ENCODE results near the gene CSNK1A1L. TPM values are rescaled to one million over a fixed set of nuclear protein-coding genes. Genes with fewer than 3 reads are reported as not detected.

The CSNK1A1L gene
- total RNA-seq, 1 experiment from 2014 or later, result not detected

DNA sequence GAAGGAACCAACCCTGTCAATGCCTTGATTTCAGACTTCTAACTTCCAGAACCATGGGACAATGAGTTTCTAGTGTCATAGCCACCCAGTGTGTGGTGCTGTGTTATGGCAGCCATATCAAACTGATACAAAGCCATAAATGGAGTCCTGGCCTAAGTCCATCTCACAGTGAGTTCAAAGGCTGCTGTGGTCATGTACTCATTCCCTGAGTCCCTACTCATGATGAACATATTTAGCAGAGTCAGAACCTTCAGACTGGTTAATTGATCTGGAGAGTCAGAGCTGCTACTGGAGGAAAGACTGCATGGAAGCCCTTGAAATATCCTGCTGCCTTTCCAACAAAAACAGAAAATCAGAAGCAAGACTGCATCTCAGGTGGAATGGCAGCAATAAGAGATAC lies 39.2 kb upstream of the CSNK1A1L start (continued):
- no peak for TF ChIP-seq ZNF274 (IDR thresholded peaks at IDR 0.05; ENCODE audit: low read depth, low read length)
- TF ChIP-seq ELF1 (IDR thresholded peaks at IDR 0.05; ENCODE audit: borderline replicate concordance, low read depth), result no peak
- TF ChIP-seq EZH2 (IDR thresholded peaks at IDR 0.05), result no peak
- TF ChIP-seq RAD21 (IDR thresholded peaks at IDR 0.05; ENCODE audit: low read depth), result no peak
- no peak for TF ChIP-seq ZFX (IDR thresholded peaks at IDR 0.05)
- TF ChIP-seq SP1 (IDR thresholded peaks at IDR 0.05; ENCODE audit: low read depth), result no peak
- TF ChIP-seq SIN3A (IDR thresholded peaks at IDR 0.05; ENCODE audit: low read depth), result no peak
- TF ChIP-seq, protein P1, sequence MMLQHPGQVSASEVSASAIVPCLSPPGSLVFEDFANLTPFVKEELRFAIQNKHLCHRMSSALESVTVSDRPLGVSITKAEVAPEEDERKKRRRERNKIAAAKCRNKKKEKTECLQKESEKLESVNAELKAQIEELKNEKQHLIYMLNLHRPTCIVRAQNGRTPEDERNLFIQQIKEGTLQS (IDR thresholded peaks at IDR 0.05), result no peak
- TF ChIP-seq YY1 (IDR thresholded peaks at IDR 0.05; ENCODE audit: extremely low read depth, insufficient replicate concordance, low read depth, low read length), result no peak

DNA sequence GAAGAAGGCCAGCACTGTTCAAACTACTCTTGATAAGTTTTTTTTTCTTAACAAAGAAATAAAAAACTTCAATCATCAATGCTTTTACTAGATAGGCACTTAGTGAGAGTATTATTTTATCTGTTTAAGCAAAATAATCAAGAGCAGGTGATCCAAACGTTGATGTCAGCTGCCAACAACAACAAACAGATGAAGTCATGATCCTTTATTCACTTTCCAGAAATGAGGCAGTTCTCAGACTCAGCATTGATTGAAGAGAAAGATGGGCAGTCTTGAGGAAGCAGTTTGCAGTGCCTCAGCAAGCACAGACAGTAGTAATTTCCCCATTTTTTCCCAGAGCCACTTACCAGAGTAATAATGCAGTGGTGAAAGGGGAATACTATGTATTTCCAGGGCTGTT lies 38.4 kb upstream of the CSNK1A1L start:
- no peak overlapping the region for H3K27ac ChIP-seq (ENCODE audit: low read depth, low read length)
- no peaks in the 10 kb centered on the region for H4K20me1 ChIP-seq (ENCODE audit: insufficient read depth)
- ChIA-PET POLR2A (no interaction called here), CTCF (no interaction called here), RAD21 (ENCODE audit: low non-redundant PET in 1 of 2, low total read pairs in 2 of 2, uncharacterized antibody in 2 of 2, unreplicated experiment in 2 of 2) (no interaction called here)
- no peaks in the 10 kb centered on the region for H3K9me3 ChIP-seq (ENCODE audit: control insufficient read depth in 1 of 2, insufficient read depth in 1 of 2, low read depth in 1 of 2, low read length in 2 of 2)
- H3K79me2 ChIP-seq (ENCODE audit: insufficient read depth, low read length), result no peaks in the 10 kb centered on the region
- H2AFZ ChIP-seq (ENCODE audit: low read depth, low read length, poor library complexity, severe bottlenecking), result no peak overlapping the region
- H3K36me3 ChIP-seq (ENCODE audit: control insufficient read depth in 1 of 2, insufficient read depth in 2 of 2, low read length in 2 of 2), result no peaks in the 10 kb centered on the region
- no peak overlapping the region for H3K9ac ChIP-seq (ENCODE audit: low read length)
- no peak for ATAC-seq
- BruUV-seq (replicated peaks), result no TSS peak
- no peak overlapping the region for H3K4me3 ChIP-seq (replicated peaks in 1 of 2; ENCODE audit: low read depth in 1 of 2, low read length in 2 of 2)
- H3K9me2 ChIP-seq (ENCODE audit: insufficient read depth), result no peaks in the 10 kb centered on the region
- H3K4me1 ChIP-seq (ENCODE audit: control insufficient read depth in 1 of 2, insufficient read depth in 2 of 2, low read length in 2 of 2), result no peaks in the 10 kb centered on the region
- no peaks in the 10 kb centered on the region for H3K27me3 ChIP-seq (ENCODE audit: insufficient read depth, low read length)
- no peak overlapping the region for H3K4me2 ChIP-seq (ENCODE audit: low read length)
- intact Hi-C loops (cut with micrococcal nuclease), result no loop called here
- DNase-seq (ENCODE audit: low read depth, low spot score), result no peak
- TF ChIP-seq, protein P2, sequence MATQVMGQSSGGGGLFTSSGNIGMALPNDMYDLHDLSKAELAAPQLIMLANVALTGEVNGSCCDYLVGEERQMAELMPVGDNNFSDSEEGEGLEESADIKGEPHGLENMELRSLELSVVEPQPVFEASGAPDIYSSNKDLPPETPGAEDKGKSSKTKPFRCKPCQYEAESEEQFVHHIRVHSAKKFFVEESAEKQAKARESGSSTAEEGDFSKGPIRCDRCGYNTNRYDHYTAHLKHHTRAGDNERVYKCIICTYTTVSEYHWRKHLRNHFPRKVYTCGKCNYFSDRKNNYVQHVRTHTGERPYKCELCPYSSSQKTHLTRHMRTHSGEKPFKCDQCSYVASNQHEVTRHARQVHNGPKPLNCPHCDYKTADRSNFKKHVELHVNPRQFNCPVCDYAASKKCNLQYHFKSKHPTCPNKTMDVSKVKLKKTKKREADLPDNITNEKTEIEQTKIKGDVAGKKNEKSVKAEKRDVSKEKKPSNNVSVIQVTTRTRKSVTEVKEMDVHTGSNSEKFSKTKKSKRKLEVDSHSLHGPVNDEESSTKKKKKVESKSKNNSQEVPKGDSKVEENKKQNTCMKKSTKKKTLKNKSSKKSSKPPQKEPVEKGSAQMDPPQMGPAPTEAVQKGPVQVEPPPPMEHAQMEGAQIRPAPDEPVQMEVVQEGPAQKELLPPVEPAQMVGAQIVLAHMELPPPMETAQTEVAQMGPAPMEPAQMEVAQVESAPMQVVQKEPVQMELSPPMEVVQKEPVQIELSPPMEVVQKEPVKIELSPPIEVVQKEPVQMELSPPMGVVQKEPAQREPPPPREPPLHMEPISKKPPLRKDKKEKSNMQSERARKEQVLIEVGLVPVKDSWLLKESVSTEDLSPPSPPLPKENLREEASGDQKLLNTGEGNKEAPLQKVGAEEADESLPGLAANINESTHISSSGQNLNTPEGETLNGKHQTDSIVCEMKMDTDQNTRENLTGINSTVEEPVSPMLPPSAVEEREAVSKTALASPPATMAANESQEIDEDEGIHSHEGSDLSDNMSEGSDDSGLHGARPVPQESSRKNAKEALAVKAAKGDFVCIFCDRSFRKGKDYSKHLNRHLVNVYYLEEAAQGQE (IDR thresholded peaks at IDR 0.05; ENCODE audit: low read depth), result no peak
- no peak for TF ChIP-seq ZNF274 (IDR thresholded peaks at IDR 0.05; ENCODE audit: low read depth, low read length)
